PFSK-1 (cell line): Measurements from ENCODE around the gene PPIL4.

Experiments
- FOXP2 ChIP-seq: optimal IDR thresholded peaks from 2 replicates; pipeline ENCODE3; 2011; ENCODE audit warnings: borderline replicate concordance, control low read depth, inconsistent platforms; ENCODE audit not compliant: insufficient read depth; ENCODE audit errors: extremely low read length, extremely low read depth
- POLR2AphosphoS5 ChIP-seq: IDR thresholded peaks from 2 replicates; pipeline ENCODE4 v1.6.1; 2012; ENCODE audit warnings: low read depth, mild to moderate bottlenecking, control low read depth, low read length, moderate library complexity
- REST ChIP-seq, 2 experiments: IDR thresholded peaks; 2 replicates each; pipeline versions ENCODE4 v1.6.1 to v1.8.0; 2011 to 2012; ENCODE audit warnings: low read depth in 2 of 2, low read length in 2 of 2, control low read depth in 1 of 2, inconsistent platforms in 1 of 2, mild to moderate bottlenecking in 1 of 2, moderate library complexity in 1 of 2; ENCODE audit not compliant: insufficient read depth in 1 of 2
- SIN3A ChIP-seq: IDR thresholded peaks from 2 replicates; pipeline ENCODE4 v1.6.1; 2012; ENCODE audit warnings: mild to moderate bottlenecking, low read length, moderate library complexity, borderline replicate concordance; ENCODE audit not compliant: insufficient read depth
- TAF1 ChIP-seq: IDR thresholded peaks from 2 replicates; pipeline ENCODE4 v1.6.1; 2012; ENCODE audit warnings: low read length, control low read depth, borderline replicate concordance; ENCODE audit not compliant: insufficient read depth

PPIL4 gene

DNA sequence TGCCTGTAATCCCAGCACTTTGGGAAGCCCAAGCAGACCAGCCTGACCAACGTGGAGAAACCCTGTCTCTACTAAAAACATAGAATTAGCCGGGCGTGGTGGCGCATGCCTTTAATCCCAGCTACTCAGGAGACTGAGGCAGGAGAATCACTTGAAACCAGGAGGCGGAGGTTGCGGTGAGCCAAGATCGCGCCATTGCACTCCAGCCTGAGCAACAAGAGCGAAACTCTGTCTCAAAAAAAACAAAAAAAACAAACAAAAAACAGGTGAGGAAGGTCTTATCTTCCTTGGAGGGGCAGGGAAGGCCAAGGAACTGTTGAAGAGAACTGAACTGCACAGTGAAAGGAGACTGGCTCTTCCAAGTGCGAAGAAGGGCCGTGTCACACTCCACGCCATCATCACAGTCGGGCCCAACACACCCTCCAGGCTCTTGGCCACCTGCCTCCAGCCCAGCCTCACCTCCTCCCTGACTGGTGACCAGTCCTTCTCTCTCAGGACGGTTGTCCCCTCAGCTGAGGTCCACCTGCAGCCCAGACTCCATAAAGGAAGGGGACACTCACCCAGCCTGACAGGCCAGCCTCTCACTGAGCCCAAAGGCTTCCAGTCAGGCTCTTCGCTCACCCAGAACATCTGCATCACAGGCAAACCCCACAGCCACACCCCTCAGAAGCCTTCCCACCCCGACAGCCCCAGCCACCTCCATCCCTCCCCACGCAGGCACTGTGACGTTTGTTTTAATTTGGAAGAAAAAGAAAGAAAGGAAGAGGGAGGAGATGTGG is 65.2 kb downstream of the PPIL4 start:
- TF ChIP-seq TAF1 (no peak), FOXP2 (no peak), POLR2AphosphoS5 (no peak), SIN3A (no peak), REST (IDR thresholded peaks at IDR 0.05; ENCODE audit: insufficient read depth in 1 of 2, low read depth in 2 of 2, low read length in 2 of 2) (no peak)

GRCh38 chr6:149478631-149479314 is 67.1 kb downstream of the PPIL4 start:
- no peak for TF ChIP-seq SIN3A
- no peak for TF ChIP-seq TAF1
- TF ChIP-seq POLR2AphosphoS5, result no peak
- no peak for TF ChIP-seq REST (IDR thresholded peaks at IDR 0.05; ENCODE audit: insufficient read depth in 1 of 2, low read depth in 2 of 2, low read length in 2 of 2)
- no peak for TF ChIP-seq FOXP2

GRCh38 chr6:149477544-149477943 is 68.3 kb downstream of the PPIL4 start:
- no peak for TF ChIP-seq TAF1
- no peak for TF ChIP-seq POLR2AphosphoS5
- no peak for TF ChIP-seq FOXP2
- no peak for TF ChIP-seq SIN3A

DNA sequence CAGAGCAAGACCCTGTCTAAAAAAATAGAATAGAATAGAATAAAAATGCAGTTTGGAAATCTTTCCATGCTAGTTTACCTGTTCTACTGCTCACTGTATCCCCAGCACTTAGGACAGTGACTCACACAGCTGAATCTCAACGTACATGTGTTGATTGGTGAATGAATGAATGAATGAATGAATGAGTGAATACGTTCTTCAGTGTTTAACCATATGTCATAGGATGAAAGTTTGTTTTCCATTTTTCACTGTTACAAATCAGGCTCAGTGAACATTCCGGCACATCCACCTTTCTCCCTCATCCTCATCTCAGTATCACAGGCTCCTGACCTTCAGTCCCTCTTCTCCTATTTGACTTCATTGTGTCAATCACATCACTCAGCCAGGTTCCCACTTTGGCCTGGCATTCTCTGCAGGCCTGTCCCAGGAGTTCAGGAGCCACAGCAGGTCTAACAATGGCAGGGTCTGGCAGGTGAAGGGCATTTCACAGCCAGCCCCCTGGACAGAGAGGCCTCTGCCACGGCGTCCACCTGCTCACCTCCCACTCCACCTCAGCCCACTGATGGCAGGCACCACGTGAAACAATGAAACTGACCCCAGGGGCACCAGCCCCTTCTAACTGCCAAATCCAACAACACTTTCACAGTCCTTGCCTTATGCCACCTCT is 68.9 kb downstream of the PPIL4 start:
- TF ChIP-seq TAF1 (no peak), FOXP2 (no peak), SIN3A (no peak), REST (IDR thresholded peaks at IDR 0.05; ENCODE audit: insufficient read depth in 1 of 2, low read depth in 2 of 2, low read length in 2 of 2) (no peak), POLR2AphosphoS5 (no peak)
